CD14-positive monocyte (primary cell): ENCODE data around the gene TWIST1. TPM values are rescaled to one million over a fixed set of nuclear protein-coding genes. Genes with fewer than 3 reads are reported as not detected.

Experiments used
- DNase-seq, 3 donors: peaks; one replicate each; pipeline ENCODE4 v3.0.0-alpha.2; 2011 to 2022
- H2AFZ ChIP-seq: 2 replicates; pipeline ENCODE4 v1.6.0; 2012; ENCODE audit warnings: mild to moderate bottlenecking, low read depth, low read length, inconsistent platforms; ENCODE audit not compliant: insufficient read depth, poor library complexity, severe bottlenecking
- H3K27ac ChIP-seq, 2 donors: 1 replicate in 1 of 2; 2 replicates in 1 of 2; pipeline ENCODE4 v1.5.1; 2012 to 2013; ENCODE audit warnings: low read length in 2 of 2, control low read depth in 1 of 2, inconsistent platforms in 1 of 2, low read depth in 1 of 2, mild to moderate bottlenecking in 1 of 2
- H3K27me3 ChIP-seq, 2 donors: one replicate each; pipeline versions ENCODE4 v1.6.0 to v1.6.1; 2011 to 2013; ENCODE audit warnings: low read length in 2 of 2; ENCODE audit not compliant: control insufficient read depth in 2 of 2, insufficient read depth in 2 of 2
- H3K36me3 ChIP-seq, 2 donors: replicated peaks in 1 of 2; 1 replicate in 1 of 2; 2 replicates in 1 of 2; pipeline versions ENCODE4 v1.5.1 to v1.6.1; 2012 to 2013; ENCODE audit warnings: low read length in 2 of 2, control low read depth in 1 of 2, inconsistent platforms in 1 of 2, mild to moderate bottlenecking in 1 of 2; ENCODE audit not compliant: insufficient read depth in 2 of 2, control insufficient read depth in 1 of 2
- H3K4me1 ChIP-seq, 2 donors: 1 replicate in 1 of 2; 2 replicates in 1 of 2; pipeline versions ENCODE4 v1.5.1 to v1.6.1; 2012 to 2013; ENCODE audit warnings: low read length in 2 of 2, control low read depth in 1 of 2, inconsistent platforms in 1 of 2, mild to moderate bottlenecking in 1 of 2, moderate library complexity in 1 of 2; ENCODE audit not compliant: insufficient read depth in 2 of 2, control insufficient read depth in 1 of 2
- H3K4me2 ChIP-seq: replicated peaks from 2 replicates; pipeline ENCODE3; 2012; ENCODE audit warnings: low read length, moderate library complexity, mild to moderate bottlenecking; ENCODE audit not compliant: poor library complexity, severe bottlenecking; ENCODE audit errors: extremely low read depth
- H3K4me3 ChIP-seq, 3 experiments: fragments of 200-600 bp in 1 of 3; sonication (generic) in 1 of 3; replicated peaks in 1 of 3; 1 replicate in 2 of 3; 2 replicates in 1 of 3; pipeline ENCODE4 v1.5.1; 2011 to 2013; ENCODE audit warnings: low read length in 3 of 3, mild to moderate bottlenecking in 3 of 3, control low read depth in 2 of 3, low read depth in 2 of 3, inconsistent platforms in 1 of 3, moderate library complexity in 1 of 3
- H3K79me2 ChIP-seq: 2 replicates; pipeline ENCODE4 v1.6.0; 2012; ENCODE audit warnings: mild to moderate bottlenecking, control low read depth, inconsistent platforms, low read length, moderate library complexity; ENCODE audit not compliant: insufficient read depth
- H3K9ac ChIP-seq: 2 replicates; pipeline ENCODE4 v1.6.0; 2017; ENCODE audit warnings: low read length, mild to moderate bottlenecking; ENCODE audit not compliant: insufficient read depth, poor library complexity, severe bottlenecking
- H3K9me3 ChIP-seq, 2 donors: replicated peaks in 1 of 2; 1 replicate in 1 of 2; 2 replicates in 1 of 2; pipeline versions ENCODE4 v1.5.1 to v1.6.1; 2012 to 2013; ENCODE audit warnings: low read length in 2 of 2, control low read depth in 1 of 2; ENCODE audit not compliant: control insufficient read depth in 1 of 2, insufficient read depth in 1 of 2
- H4K20me1 ChIP-seq: 2 replicates; pipeline ENCODE4 v1.6.0; 2012; ENCODE audit warnings: mild to moderate bottlenecking, low read length, control low read depth, moderate library complexity; ENCODE audit not compliant: insufficient read depth
- H3K27ac Mint-ChIP-seq, 7 donors: one replicate each; pipeline ENCODE4 v1.8.0; 2020; ENCODE audit warnings: mild to moderate bottlenecking in 7 of 7, mixed read lengths in 7 of 7, moderate library complexity in 6 of 7, inconsistent platforms in 2 of 7
- H3K27me3 Mint-ChIP-seq, 3 donors: one replicate each; pipeline ENCODE4 v1.8.0; 2021 to 2022; ENCODE audit warnings: low read depth in 3 of 3, mild to moderate bottlenecking in 3 of 3, mixed read lengths in 3 of 3, moderate library complexity in 3 of 3, inconsistent platforms in 1 of 3
- H3K36me3 Mint-ChIP-seq, 2 donors: one replicate each; pipeline ENCODE4 v1.8.0; 2020; ENCODE audit warnings: mixed read lengths in 2 of 2, inconsistent platforms in 1 of 2, mild to moderate bottlenecking in 1 of 2
- H3K4me1 Mint-ChIP-seq: one replicate; pipeline ENCODE4 v1.8.0; 2020; ENCODE audit warnings: mild to moderate bottlenecking, mixed read lengths
- H3K4me3 Mint-ChIP-seq, 2 donors: one replicate each; pipeline ENCODE4 v1.8.0; 2020; ENCODE audit warnings: mild to moderate bottlenecking in 2 of 2, mixed read lengths in 2 of 2, moderate library complexity in 1 of 2
- H3K9me3 Mint-ChIP-seq, 7 donors: one replicate each; pipeline ENCODE4 v1.8.0; 2020 to 2022; ENCODE audit warnings: mixed read lengths in 7 of 7, mild to moderate bottlenecking in 6 of 7, moderate library complexity in 6 of 7, inconsistent platforms in 2 of 7
- WGBS: methylation state at CpG from one replicate; pipeline ENCODE4 v1.1.5; 2013; ENCODE audit warnings: missing lambda C conversion rate; ENCODE audit not compliant: insufficient coverage; 5-methylcytosine and 5-hydroxymethylcytosine counted together
- intact Hi-C, 2 donors: fragments of 100-400 bp; cut with micrococcal nuclease; formaldehyde crosslinking; loops; one replicate each; pipeline versions ENCODE4 v1.15.0 to v1.15.1; 2023
- polyA plus RNA-seq, 3 donors: library from polyadenylated mRNA; depleted of rRNA in 1 of 3; unstranded in 2 of 3; stranded (reverse) in 1 of 3; fragments of 300-500 nt in 2 of 3; fragments of >200 nt in 1 of 3; fragmentation: Illumina TruSeq in 2 of 3; gene quantifications; 1 replicate in 2 of 3; 2 replicates in 1 of 3; pipeline ENCODE4 v1.2.3, GENCODE V29; 2012 to 2021
- TF ChIP-seq, protein P1 (sequence below): fragments of 200-600 bp; IDR thresholded peaks from one replicate; pipeline ENCODE4 v1.8.0; 2022; ENCODE audit warnings: antibody characterized with exemption, mild to moderate bottlenecking

TWIST1 gene
- polyA plus RNA-seq, 3 donors: not detected

DNA sequence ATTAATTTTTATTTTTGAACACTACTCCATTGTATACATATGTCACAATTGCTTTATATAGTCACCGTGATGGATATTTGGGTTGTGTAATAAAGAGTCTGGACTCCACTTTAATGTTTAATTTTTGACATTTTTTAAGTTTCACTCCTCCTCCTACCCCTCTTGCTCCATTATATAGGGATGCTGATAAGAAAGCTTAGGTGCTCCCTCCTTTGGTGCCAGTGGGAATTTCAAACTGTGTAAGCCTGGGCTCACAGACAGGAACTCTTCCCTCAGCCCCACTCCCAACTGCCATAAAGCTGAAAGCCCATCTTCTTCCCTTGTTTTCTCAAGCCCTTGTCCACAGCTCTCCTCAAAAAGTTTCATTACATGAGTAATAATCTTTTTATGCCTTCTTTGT lies 47.6 kb downstream of the TWIST1 start:
- Histone ChIP-seq H3K4me1 (no peaks in the 10 kb centered on the region), H3K4me3 (no peak overlapping the region), H3K27me3 (no peaks in the 10 kb centered on the region), H3K79me2 (no peaks in the 10 kb centered on the region), H3K36me3 (no peaks in the 10 kb centered on the region), H3K27ac (no peak overlapping the region), H3K4me2 (no peak overlapping the region), H3K9ac (no peak overlapping the region), H2AFZ (no peak overlapping the region), H3K9me3 (peaks cover 0 to 7% of the 10 kb centered on the region in 2 donors), H4K20me1 (no peaks in the 10 kb centered on the region)
- H3K9me3 Mint-ChIP-seq: peaks cover 0 to 19% (median 7%) of the 10 kb centered on the region in 7 donors
- H3K4me1 Mint-ChIP-seq: no peaks in the 10 kb centered on the region
- H3K4me3 Mint-ChIP-seq: no peak overlapping the region
- no peaks in the 10 kb centered on the region for H3K27me3 Mint-ChIP-seq
- DNase-seq: no peak
- TF ChIP-seq, protein P1, sequence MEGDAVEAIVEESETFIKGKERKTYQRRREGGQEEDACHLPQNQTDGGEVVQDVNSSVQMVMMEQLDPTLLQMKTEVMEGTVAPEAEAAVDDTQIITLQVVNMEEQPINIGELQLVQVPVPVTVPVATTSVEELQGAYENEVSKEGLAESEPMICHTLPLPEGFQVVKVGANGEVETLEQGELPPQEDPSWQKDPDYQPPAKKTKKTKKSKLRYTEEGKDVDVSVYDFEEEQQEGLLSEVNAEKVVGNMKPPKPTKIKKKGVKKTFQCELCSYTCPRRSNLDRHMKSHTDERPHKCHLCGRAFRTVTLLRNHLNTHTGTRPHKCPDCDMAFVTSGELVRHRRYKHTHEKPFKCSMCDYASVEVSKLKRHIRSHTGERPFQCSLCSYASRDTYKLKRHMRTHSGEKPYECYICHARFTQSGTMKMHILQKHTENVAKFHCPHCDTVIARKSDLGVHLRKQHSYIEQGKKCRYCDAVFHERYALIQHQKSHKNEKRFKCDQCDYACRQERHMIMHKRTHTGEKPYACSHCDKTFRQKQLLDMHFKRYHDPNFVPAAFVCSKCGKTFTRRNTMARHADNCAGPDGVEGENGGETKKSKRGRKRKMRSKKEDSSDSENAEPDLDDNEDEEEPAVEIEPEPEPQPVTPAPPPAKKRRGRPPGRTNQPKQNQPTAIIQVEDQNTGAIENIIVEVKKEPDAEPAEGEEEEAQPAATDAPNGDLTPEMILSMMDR: no peak
- intact Hi-C loops: no loop called here
- no peaks in the 10 kb centered on the region for H3K36me3 Mint-ChIP-seq
- no peak overlapping the region for H3K27ac Mint-ChIP-seq
- no CpG with 5 or more reads among the region's 1 CpG for WGBS

DNA sequence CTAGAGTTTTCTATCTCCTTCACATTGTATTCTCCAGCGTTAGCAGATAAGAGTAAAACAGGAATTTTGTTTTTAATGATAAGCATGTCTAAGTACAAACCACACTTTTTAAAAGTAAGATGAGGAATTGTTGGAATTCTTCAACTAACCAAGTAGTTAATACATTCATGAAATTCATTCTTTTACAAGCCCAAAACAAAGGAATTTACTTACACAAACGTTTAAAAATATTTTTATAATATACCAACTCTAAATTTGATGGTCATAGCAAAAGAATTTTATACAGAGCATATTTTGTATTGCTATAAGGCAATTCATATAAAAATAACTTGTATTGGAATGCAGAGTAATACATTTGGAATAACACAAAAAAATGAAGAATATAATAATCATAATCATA lies 51.3 kb downstream of the TWIST1 start:
- Histone ChIP-seq H3K27me3 (no peaks in the 10 kb centered on the region), H3K9ac (no peak overlapping the region), H3K36me3 (no peaks in the 10 kb centered on the region), H3K4me1 (no peaks in the 10 kb centered on the region), H2AFZ (no peak overlapping the region), H3K4me2 (no peak overlapping the region), H4K20me1 (no peaks in the 10 kb centered on the region), H3K4me3 (no peak overlapping the region), H3K27ac (no peak overlapping the region), H3K79me2 (no peaks in the 10 kb centered on the region), H3K9me3 (no peaks in the 10 kb centered on the region)
- Mint-ChIP-seq H3K27me3 (no peaks in the 10 kb centered on the region), H3K9me3 (peaks cover 0 to 4% (median 0%) of the 10 kb centered on the region in 7 donors), H3K27ac (no peak overlapping the region), H3K36me3 (no peaks in the 10 kb centered on the region), H3K4me3 (no peak overlapping the region), H3K4me1 (no peaks in the 10 kb centered on the region)
- DNase-seq: no peak
- no CpG with 5 or more reads among the region's 2 CpGs for WGBS
- intact Hi-C loops: no loop called here
- TF ChIP-seq, protein P1: no peak

Other genes starting within 250 kb of the TWIST1 start
- gene FERD3L, start 27.8 kb upstream of the TWIST1 start, polyA plus RNA-seq: not detected